NCI-H187 (cell line): ENCODE data around the gene ADAM30.

Source experiments
- DNase-seq, 2 experiments: peaks; one replicate each; lab custom pipeline; 2025; lab: John Stamatoyannopoulos, UW

Gene ADAM30

GRCh38 chr1:119896303-119896702 is at the start of gene ADAM30:
Gene ADAM30, minus strand, starts transcription at chr1:119896515. Its CDS starts 179 bp downstream, at chr1:119896336.
- no peak for DNase-seq

- no peak for DNase-seq
Observed at GRCh38 chr1:119943216-119943615, 46.9 kb upstream of the ADAM30 start.

GRCh38 chr1:119941392-119941791 is 45.1 kb upstream of the ADAM30 start:
- DNase-seq = no peak

- no peak for DNase-seq
Observed at GRCh38 chr1:119940697-119941096, 44.4 kb upstream of the ADAM30 start.

- DNase-seq = no peak
Observed at GRCh38 chr1:119937198-119937597, 40.9 kb upstream of the ADAM30 start.

- no peak for DNase-seq
Observed at GRCh38 chr1:119935915-119936314, 39.6 kb upstream of the ADAM30 start.

- DNase-seq = no peak
Observed at GRCh38 chr1:119935373-119935772, 39.1 kb upstream of the ADAM30 start.

- no peak for DNase-seq
Observed at GRCh38 chr1:119933397-119933796, 37.1 kb upstream of the ADAM30 start.

- DNase-seq = no peak
Observed at GRCh38 chr1:119929643-119930315, 33.5 kb upstream of the ADAM30 start.

GRCh38 chr1:119926553-119926952 is 30.2 kb upstream of the ADAM30 start:
- no peak for DNase-seq

GRCh38 chr1:119924948-119925898 is 28.9 kb upstream of the ADAM30 start:
- no peak for DNase-seq

GRCh38 chr1:119920104-119920968 is 24.0 kb upstream of the ADAM30 start:
- DNase-seq = no peak

- DNase-seq = no peak
Observed at GRCh38 chr1:119919241-119919640, 22.9 kb upstream of the ADAM30 start.

- no peak for DNase-seq
Observed at GRCh38 chr1:119918301-119918700, 22.0 kb upstream of the ADAM30 start.

- DNase-seq = no peak
Observed at GRCh38 chr1:119917304-119918055, 21.2 kb upstream of the ADAM30 start.

GRCh38 chr1:119915517-119915916 is 19.2 kb upstream of the ADAM30 start:
- no peak for DNase-seq

- no peak for DNase-seq
Observed at GRCh38 chr1:119914071-119914470, 17.8 kb upstream of the ADAM30 start.

- no peak for DNase-seq
Observed at GRCh38 chr1:119912963-119913362, 16.6 kb upstream of the ADAM30 start.

- DNase-seq = no peak
Observed at GRCh38 chr1:119911775-119912174, 15.5 kb upstream of the ADAM30 start.

GRCh38 chr1:119910618-119911017 is 14.3 kb upstream of the ADAM30 start:
- DNase-seq = no peak

GRCh38 chr1:119909890-119910596 is 13.7 kb upstream of the ADAM30 start:
- no peak for DNase-seq
